Stomach (tissue), 4 donors: ENCODE data around the gene SPR.
"Not testable (repeated sequence)": the region's sequence is repeated elsewhere in the genome, so short reads cannot be mapped to it uniquely, and the experiment has no call there.

Experiments
- EP300 ChIP-seq: sonication (generic); formaldehyde crosslinking; IDR thresholded peaks from one replicate; pipeline ENCODE4 v1.6.1; 2017; ENCODE audit warnings: antibody characterized with exemption
- POLR2A ChIP-seq, 4 donors: fragments of 450-650 bp; IDR thresholded peaks; one replicate each; pipeline ENCODE4 v1.6.1; 2016; ENCODE audit warnings: antibody characterized with exemption in 4 of 4, control low read depth in 2 of 4, mild to moderate bottlenecking in 1 of 4, moderate library complexity in 1 of 4
- POLR2AphosphoS5 ChIP-seq, 3 donors: sonication (generic); formaldehyde crosslinking; IDR thresholded peaks; one replicate each; pipeline ENCODE4 v1.6.1; 2016; ENCODE audit warnings: antibody characterized with exemption in 3 of 3
- TF ChIP-seq, protein P1 (sequence below), 7 experiments: fragments of 450-650 bp in 4 of 7; fragments of 200-600 bp in 3 of 7; sonication (generic) in 3 of 7; IDR thresholded peaks; one replicate each; pipeline ENCODE4 v1.5.1; 2016 to 2019; ENCODE audit warnings: antibody characterized with exemption in 7 of 7, control low read depth in 2 of 7, mild to moderate bottlenecking in 1 of 7

DNA sequence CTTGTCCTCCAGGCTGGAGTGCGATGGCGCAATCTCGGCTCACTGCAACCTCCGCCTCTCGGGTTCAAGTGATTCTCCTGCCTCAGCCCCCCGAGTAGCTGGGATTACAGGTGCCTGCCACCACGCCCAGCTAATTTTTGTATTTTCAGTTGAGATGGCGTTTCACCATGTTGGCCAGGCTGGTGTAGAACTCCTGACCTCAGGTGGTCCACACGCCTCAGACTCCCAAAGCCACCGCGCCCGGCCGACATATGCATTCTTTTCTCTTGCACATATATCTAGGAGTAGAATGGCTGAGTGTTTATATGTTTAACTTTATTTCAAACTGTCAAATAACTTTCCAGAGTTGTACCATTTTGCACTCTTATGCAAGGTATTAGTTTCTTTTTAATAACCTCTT is 20.2 kb downstream of the SPR start:
- TF ChIP-seq EP300; POLR2A (IDR thresholded peaks at IDR 0.05); POLR2AphosphoS5 (IDR thresholded peaks at IDR 0.05): not testable (repeated sequence)
- TF ChIP-seq, protein P1, sequence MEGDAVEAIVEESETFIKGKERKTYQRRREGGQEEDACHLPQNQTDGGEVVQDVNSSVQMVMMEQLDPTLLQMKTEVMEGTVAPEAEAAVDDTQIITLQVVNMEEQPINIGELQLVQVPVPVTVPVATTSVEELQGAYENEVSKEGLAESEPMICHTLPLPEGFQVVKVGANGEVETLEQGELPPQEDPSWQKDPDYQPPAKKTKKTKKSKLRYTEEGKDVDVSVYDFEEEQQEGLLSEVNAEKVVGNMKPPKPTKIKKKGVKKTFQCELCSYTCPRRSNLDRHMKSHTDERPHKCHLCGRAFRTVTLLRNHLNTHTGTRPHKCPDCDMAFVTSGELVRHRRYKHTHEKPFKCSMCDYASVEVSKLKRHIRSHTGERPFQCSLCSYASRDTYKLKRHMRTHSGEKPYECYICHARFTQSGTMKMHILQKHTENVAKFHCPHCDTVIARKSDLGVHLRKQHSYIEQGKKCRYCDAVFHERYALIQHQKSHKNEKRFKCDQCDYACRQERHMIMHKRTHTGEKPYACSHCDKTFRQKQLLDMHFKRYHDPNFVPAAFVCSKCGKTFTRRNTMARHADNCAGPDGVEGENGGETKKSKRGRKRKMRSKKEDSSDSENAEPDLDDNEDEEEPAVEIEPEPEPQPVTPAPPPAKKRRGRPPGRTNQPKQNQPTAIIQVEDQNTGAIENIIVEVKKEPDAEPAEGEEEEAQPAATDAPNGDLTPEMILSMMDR (IDR thresholded peaks at IDR 0.05): not testable (repeated sequence)
